WTC11 (cell line): ENCODE results near the gene FGD5. TPM values are rescaled to one million over a fixed set of nuclear protein-coding genes. Genes with fewer than 3 reads are reported as not detected.

ENCODE experiments used
- ATAC-seq: fragments of 200-7000 bp; cut with Tn5 transposase; 2 replicates; pipeline ENCODE4 v1.10.0; 2021; ENCODE audit warnings: mild to moderate bottlenecking, moderate library complexity
- CTCF ChIA-PET: fragments of 300-600 bp; sonication (Branson Sonifier 250); formaldehyde crosslinking; loops from one replicate; lab custom pipeline; 2021; ENCODE audit warnings: antibody characterized with exemption; lab: Charles Lee
- POLR2A ChIA-PET: fragments of 350-600 bp; sonication (Branson Sonifier 250); formaldehyde crosslinking; loops from one replicate; lab custom pipeline; 2021; ENCODE audit warnings: antibody characterized with exemption; lab: Charles Lee
- DNase-seq: peaks from one replicate; pipeline ENCODE4 v3.0.0; 2021; ENCODE audit warnings: low spot score
- H3K27ac Mint-ChIP-seq: 2 replicates; pipeline ENCODE4 v1.8.0; 2021; ENCODE audit warnings: mixed read lengths
- H3K27me3 Mint-ChIP-seq: 2 replicates; pipeline ENCODE4 v1.8.0; 2021; ENCODE audit warnings: low read depth, mild to moderate bottlenecking, moderate library complexity, mixed read lengths
- H3K36me3 Mint-ChIP-seq: 2 replicates; pipeline ENCODE4 v1.8.0; 2021; ENCODE audit warnings: mixed read lengths
- H3K4me1 Mint-ChIP-seq: 2 replicates; pipeline ENCODE4 v1.8.0; 2022; ENCODE audit warnings: mixed read lengths
- H3K4me3 Mint-ChIP-seq: 2 replicates; pipeline ENCODE4 v1.8.0; 2021; ENCODE audit warnings: mild to moderate bottlenecking, moderate library complexity, mixed read lengths
- H3K9me3 Mint-ChIP-seq: 2 replicates; pipeline ENCODE4 v1.8.0; 2021; ENCODE audit warnings: mixed read lengths
- EMX1 ChIP-seq: fragments of 250-450 bp; sonication (Bioruptor Pico); IDR thresholded peaks from 2 replicates; pipeline ENCODE4 v1.8.0; 2021; ENCODE audit warnings: mild to moderate bottlenecking
- ESRRA ChIP-seq: sonication (generic); formaldehyde crosslinking; IDR thresholded peaks from 2 replicates; pipeline ENCODE4 v1.8.1; 2022; ENCODE audit warnings: mild to moderate bottlenecking, missing genetic modification reagents, borderline replicate concordance
- FOXJ3 ChIP-seq: sonication (generic); formaldehyde crosslinking; IDR thresholded peaks from 2 replicates; pipeline ENCODE4 v1.9.0; 2021; ENCODE audit warnings: missing genetic modification reagents, mild to moderate bottlenecking, borderline replicate concordance
- FOXP1 ChIP-seq: sonication (generic); formaldehyde crosslinking; IDR thresholded peaks from 2 replicates; pipeline ENCODE4 v1.8.0; 2022; ENCODE audit warnings: missing genetic modification reagents, mild to moderate bottlenecking, moderate library complexity, borderline replicate concordance
- JUN ChIP-seq: sonication (generic); formaldehyde crosslinking; IDR thresholded peaks from 2 replicates; pipeline ENCODE4 v1.8.0; 2023; ENCODE audit warnings: mild to moderate bottlenecking, missing genetic modification reagents
- KAT7 ChIP-seq: sonication (generic); formaldehyde crosslinking; IDR thresholded peaks from 2 replicates; pipeline ENCODE4 v1.8.1; 2023; ENCODE audit warnings: missing genetic modification reagents, mild to moderate bottlenecking, borderline replicate concordance
- MYBL2 ChIP-seq: sonication (generic); formaldehyde crosslinking; IDR thresholded peaks from 2 replicates; pipeline ENCODE4 v1.8.1; 2023; ENCODE audit warnings: mild to moderate bottlenecking, moderate library complexity, missing genetic modification reagents
- NFATC4 ChIP-seq: fragments of 250-450 bp; sonication (Bioruptor Pico); IDR thresholded peaks from 2 replicates; pipeline ENCODE4 v1.9.0; 2021; ENCODE audit warnings: mild to moderate bottlenecking
- RELA ChIP-seq: sonication (generic); formaldehyde crosslinking; IDR thresholded peaks from 2 replicates; pipeline ENCODE4 v1.8.1; 2022; ENCODE audit warnings: missing genetic modification reagents, mild to moderate bottlenecking, borderline replicate concordance
- SOX15 ChIP-seq: fragments of 250-450 bp; sonication (Bioruptor Pico); IDR thresholded peaks from 2 replicates; pipeline ENCODE4 v1.9.0; 2021; ENCODE audit warnings: mild to moderate bottlenecking
- TEAD4 ChIP-seq: sonication (generic); formaldehyde crosslinking; IDR thresholded peaks from 2 replicates; pipeline ENCODE4 v1.8.0; 2022; ENCODE audit warnings: mild to moderate bottlenecking, missing genetic modification reagents
- TP53 ChIP-seq: sonication (generic); formaldehyde crosslinking; IDR thresholded peaks from 2 replicates; pipeline ENCODE4 v1.8.1; 2023; ENCODE audit warnings: mild to moderate bottlenecking, missing genetic modification reagents
- ZNF138 ChIP-seq: sonication (generic); formaldehyde crosslinking; conservative IDR thresholded peaks from 2 replicates; pipeline ENCODE4 v1.8.1; 2022; ENCODE audit warnings: mild to moderate bottlenecking, moderate library complexity, missing genetic modification reagents
- ZNF263 ChIP-seq: sonication (generic); formaldehyde crosslinking; IDR thresholded peaks from 2 replicates; pipeline ENCODE4 v1.8.1; 2022; ENCODE audit warnings: low read depth, mild to moderate bottlenecking, moderate library complexity, missing genetic modification reagents
- ZNF396 ChIP-seq: fragments of 250-450 bp; sonication (Bioruptor Pico); IDR thresholded peaks from 2 replicates; pipeline ENCODE4 v1.8.0; 2021; ENCODE audit warnings: mild to moderate bottlenecking, moderate library complexity, borderline replicate concordance
- total RNA-seq: library from RNA; stranded (reverse); gene quantifications from 3 replicates; pipeline ENCODE4 v1.2.3, GENCODE V29; 2021
- TF ChIP-seq, protein P1 (sequence below): fragments of 250-450 bp; sonication (Bioruptor Pico); IDR thresholded peaks from 2 replicates; pipeline ENCODE4 v1.8.0; 2021; ENCODE audit warnings: mild to moderate bottlenecking
- TF ChIP-seq, protein P2 (sequence below): sonication (generic); formaldehyde crosslinking; IDR thresholded peaks from 2 replicates; pipeline ENCODE4 v1.8.1; 2022; ENCODE audit warnings: missing genetic modification reagents, borderline replicate concordance
- TF ChIP-seq, protein P3 (sequence below): fragments of 250-450 bp; sonication (Bioruptor Pico); IDR thresholded peaks from 2 replicates; pipeline ENCODE4 v1.9.0; 2021; ENCODE audit warnings: mild to moderate bottlenecking
- TF ChIP-seq, protein P4 (sequence below): sonication (generic); formaldehyde crosslinking; IDR thresholded peaks from 2 replicates; pipeline ENCODE4 v1.8.1; 2023; ENCODE audit warnings: mild to moderate bottlenecking, missing genetic modification reagents, moderate library complexity
- TF ChIP-seq, protein P5 (sequence below): sonication (generic); formaldehyde crosslinking; conservative IDR thresholded peaks from 2 replicates; pipeline ENCODE4 v1.8.1; 2023; ENCODE audit warnings: mild to moderate bottlenecking, low read depth, missing genetic modification reagents, moderate library complexity

FGD5 gene
- total RNA-seq, 1 experiment from 2014 or later = 18.3 TPM

DNA sequence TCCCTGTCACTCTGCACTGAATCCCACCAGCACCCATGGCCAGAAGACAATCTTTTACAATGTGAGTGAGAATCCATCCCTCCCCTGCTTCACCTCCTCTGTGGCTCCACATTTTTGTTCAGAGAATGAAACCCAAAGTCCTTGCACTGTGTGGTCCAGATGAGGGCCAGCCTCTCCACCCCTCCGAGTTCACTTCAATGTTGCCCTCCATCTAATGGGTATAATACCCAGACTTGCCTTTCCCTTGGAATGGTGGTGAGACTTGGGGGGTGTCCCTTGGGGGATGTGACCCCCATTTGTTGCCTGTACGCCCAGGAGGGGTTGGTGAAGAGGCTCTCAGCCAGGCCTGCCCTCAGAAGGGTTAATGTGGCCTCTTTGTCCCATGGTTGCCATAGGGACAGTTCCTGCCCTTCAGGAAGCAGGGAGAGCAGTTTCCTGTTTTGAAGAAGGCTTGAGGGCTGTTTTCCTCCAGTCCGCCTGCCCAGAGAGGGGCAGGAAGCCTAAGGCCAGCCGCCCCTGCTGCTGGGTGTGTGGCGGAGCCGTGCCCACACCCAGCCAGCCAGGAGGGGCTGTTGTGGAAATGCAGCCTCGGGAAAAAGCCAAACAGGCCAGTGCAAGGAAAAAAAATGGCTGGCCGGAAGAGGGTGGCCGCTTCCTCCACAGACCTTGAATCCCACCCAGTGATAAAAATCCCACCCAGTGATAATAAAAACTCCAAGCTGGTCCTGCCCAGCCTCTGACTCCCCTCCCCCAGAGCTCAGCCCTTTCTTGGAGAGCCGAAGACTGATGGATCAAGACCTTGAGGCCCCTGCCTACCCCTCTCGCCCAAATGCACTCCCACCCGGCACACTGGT, 14.6 kb upstream of the FGD5 start:
- no peaks in the 10 kb centered on the region for H3K36me3 Mint-ChIP-seq
- H3K27ac Mint-ChIP-seq = no peak overlapping the region; the same call in 1 of the 2 replicates
- H3K4me1 Mint-ChIP-seq = peaks cover 17% of the 10 kb centered on the region
- DNase-seq (no peak), ATAC-seq (peak; percentile 41; the same call in 1 of the 2 replicates)
- ChIA-PET POLR2A (no interaction called here), CTCF (interaction anchor here (1.0 to 1.6 kb wide), 4 partner anchors 23 to 122 kb away, joined by 3 to 4 read pairs (median 4); no protein-coding TSS in a partner anchor)
- H3K9me3 Mint-ChIP-seq = peaks cover 8% of the 10 kb centered on the region
- TF ChIP-seq ESRRA (CRISPR knock-in tag) (no peak), MYBL2 (CRISPR knock-in tag) (no peak), ZNF396 (CRISPR knock-in tag) (no peak), EMX1 (no peak), RELA (CRISPR knock-in tag) (no peak), FOXJ3 (CRISPR knock-in tag) (no peak), ZNF138 (no peak), FOXP1 (CRISPR knock-in tag) (no peak), NFATC4 (no peak), ZNF263 (no peak), SOX15 (CRISPR knock-in tag) (no peak), KAT7 (CRISPR knock-in tag) (no peak), TP53 (CRISPR knock-in tag) (no peak)
- TF ChIP-seq, protein P1, sequence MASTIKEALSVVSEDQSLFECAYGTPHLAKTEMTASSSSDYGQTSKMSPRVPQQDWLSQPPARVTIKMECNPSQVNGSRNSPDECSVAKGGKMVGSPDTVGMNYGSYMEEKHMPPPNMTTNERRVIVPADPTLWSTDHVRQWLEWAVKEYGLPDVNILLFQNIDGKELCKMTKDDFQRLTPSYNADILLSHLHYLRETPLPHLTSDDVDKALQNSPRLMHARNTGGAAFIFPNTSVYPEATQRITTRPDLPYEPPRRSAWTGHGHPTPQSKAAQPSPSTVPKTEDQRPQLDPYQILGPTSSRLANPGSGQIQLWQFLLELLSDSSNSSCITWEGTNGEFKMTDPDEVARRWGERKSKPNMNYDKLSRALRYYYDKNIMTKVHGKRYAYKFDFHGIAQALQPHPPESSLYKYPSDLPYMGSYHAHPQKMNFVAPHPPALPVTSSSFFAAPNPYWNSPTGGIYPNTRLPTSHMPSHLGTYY (CRISPR knock-in tag) = no peak
- TF ChIP-seq, protein P2, sequence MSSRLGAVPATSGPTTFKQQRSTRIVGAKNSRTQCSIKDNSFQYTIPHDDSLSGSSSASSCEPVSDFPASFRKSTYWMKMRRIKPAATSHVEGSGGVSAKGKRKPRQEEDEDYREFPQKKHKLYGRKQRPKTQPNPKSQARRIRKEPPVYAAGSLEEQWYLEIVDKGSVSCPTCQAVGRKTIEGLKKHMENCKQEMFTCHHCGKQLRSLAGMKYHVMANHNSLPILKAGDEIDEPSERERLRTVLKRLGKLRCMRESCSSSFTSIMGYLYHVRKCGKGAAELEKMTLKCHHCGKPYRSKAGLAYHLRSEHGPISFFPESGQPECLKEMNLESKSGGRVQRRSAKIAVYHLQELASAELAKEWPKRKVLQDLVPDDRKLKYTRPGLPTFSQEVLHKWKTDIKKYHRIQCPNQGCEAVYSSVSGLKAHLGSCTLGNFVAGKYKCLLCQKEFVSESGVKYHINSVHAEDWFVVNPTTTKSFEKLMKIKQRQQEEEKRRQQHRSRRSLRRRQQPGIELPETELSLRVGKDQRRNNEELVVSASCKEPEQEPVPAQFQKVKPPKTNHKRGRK = no peak
- TF ChIP-seq, protein P3, sequence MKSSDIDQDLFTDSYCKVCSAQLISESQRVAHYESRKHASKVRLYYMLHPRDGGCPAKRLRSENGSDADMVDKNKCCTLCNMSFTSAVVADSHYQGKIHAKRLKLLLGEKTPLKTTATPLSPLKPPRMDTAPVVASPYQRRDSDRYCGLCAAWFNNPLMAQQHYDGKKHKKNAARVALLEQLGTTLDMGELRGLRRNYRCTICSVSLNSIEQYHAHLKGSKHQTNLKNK (CRISPR knock-in tag) = no peak
- TF ChIP-seq, protein P4, sequence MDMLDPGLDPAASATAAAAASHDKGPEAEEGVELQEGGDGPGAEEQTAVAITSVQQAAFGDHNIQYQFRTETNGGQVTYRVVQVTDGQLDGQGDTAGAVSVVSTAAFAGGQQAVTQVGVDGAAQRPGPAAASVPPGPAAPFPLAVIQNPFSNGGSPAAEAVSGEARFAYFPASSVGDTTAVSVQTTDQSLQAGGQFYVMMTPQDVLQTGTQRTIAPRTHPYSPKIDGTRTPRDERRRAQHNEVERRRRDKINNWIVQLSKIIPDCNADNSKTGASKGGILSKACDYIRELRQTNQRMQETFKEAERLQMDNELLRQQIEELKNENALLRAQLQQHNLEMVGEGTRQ (CRISPR knock-in tag) = no peak
- H3K27me3 Mint-ChIP-seq = peaks cover 25% of the 10 kb centered on the region
- no peak overlapping the region for H3K4me3 Mint-ChIP-seq

DNA sequence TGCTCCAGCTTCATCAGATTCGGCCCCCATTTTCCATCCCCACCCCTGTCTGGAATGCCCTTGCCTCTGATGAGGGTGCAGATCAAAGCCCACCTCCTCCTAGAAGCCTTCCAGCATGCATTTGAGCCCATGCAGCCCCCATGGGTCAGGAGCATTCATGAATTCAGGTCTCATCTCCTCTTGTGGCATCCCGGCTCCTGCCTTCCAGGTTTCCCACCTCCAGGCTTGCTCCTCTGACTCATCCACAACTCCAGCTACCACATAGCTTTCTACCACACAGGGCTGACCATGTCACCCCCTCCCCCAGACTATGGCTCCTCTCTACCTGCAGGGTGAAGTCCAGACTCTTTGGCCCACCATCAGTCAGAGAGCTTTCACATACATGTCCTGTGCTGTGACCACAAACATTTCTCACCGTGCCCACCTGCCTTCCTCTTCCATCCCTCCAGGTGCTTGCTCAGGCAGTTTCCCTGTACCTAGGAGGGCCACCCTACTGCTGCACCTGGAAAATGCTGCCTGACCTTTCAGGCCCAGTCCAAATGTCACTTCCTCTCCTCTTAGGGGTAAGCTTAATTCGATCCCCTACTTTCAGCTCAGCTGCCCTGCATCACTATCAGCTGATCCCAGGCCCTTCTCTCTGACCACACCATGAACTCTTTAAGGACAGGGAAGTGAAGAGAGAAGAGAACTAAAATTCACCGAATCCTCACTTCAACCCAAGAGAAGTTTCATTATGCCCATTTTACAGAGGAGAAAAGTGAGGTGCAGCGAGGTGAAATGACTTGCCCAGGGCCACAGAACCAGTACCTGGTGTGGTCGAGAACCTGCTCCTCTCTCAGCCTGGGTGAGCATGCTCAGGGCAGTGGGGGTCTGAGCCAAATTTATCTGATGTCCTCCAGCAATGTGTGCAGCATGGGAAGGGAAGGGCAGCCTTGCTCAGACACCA, 13.7 kb upstream of the FGD5 start:
- Mint-ChIP-seq H3K9me3 (no peaks in the 10 kb centered on the region), H3K36me3 (no peaks in the 10 kb centered on the region)
- TF ChIP-seq, protein P5, sequence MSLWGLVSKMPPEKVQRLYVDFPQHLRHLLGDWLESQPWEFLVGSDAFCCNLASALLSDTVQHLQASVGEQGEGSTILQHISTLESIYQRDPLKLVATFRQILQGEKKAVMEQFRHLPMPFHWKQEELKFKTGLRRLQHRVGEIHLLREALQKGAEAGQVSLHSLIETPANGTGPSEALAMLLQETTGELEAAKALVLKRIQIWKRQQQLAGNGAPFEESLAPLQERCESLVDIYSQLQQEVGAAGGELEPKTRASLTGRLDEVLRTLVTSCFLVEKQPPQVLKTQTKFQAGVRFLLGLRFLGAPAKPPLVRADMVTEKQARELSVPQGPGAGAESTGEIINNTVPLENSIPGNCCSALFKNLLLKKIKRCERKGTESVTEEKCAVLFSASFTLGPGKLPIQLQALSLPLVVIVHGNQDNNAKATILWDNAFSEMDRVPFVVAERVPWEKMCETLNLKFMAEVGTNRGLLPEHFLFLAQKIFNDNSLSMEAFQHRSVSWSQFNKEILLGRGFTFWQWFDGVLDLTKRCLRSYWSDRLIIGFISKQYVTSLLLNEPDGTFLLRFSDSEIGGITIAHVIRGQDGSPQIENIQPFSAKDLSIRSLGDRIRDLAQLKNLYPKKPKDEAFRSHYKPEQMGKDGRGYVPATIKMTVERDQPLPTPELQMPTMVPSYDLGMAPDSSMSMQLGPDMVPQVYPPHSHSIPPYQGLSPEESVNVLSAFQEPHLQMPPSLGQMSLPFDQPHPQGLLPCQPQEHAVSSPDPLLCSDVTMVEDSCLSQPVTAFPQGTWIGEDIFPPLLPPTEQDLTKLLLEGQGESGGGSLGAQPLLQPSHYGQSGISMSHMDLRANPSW = no peak
- TF ChIP-seq JUN = no peak
- TF ChIP-seq TEAD4 (CRISPR knock-in tag) = no peak
- TF ChIP-seq, all 79 proteins: peak for 0
- POLR2A ChIA-PET = no interaction called here
- DNase-seq (no peak), ATAC-seq (no peak)
- H3K4me3 Mint-ChIP-seq = no peak overlapping the region
- H3K27me3 Mint-ChIP-seq = peaks cover 31% of the 10 kb centered on the region
- CTCF ChIA-PET = interaction anchor here (1.3 to 1.6 kb wide), 2 partner anchors 24 to 109 kb away, joined by 4 read pairs; no protein-coding TSS in a partner anchor
- no peak overlapping the region; the same call in 1 of the 2 replicates for H3K27ac Mint-ChIP-seq
- H3K4me1 Mint-ChIP-seq = peaks cover 25% of the 10 kb centered on the region
